Motor neuron (in vitro differentiated cells): ENCODE data around the gene BCORL1. TPM values are rescaled to one million over a fixed set of nuclear protein-coding genes. Genes with fewer than 3 reads are reported as not detected.

Source experiments
- ATAC-seq, 8 experiments: fragments of 200-7000 bp; cut with Tn5 transposase; replicated peaks in 6 of 8; 2 replicates each; pipeline ENCODE4 v1.8.0; 2021; ENCODE audit warnings: mild to moderate bottlenecking in 8 of 8, moderate library complexity in 8 of 8
- H3K27ac ChIP-seq, 2 donors: fragments of 250-450 bp; sonication (Bioruptor Pico); 2 replicates each; pipeline ENCODE4 v1.9.0; 2021; ENCODE audit warnings: antibody characterized with exemption in 2 of 2, mild to moderate bottlenecking in 2 of 2, moderate library complexity in 1 of 2
- H3K4me1 ChIP-seq, 2 donors: fragments of 250-450 bp; sonication (Bioruptor Pico); replicated peaks in 1 of 2; 2 replicates each; pipeline ENCODE4 v1.6.1; 2021; ENCODE audit warnings: antibody characterized with exemption in 2 of 2, mild to moderate bottlenecking in 2 of 2, moderate library complexity in 1 of 2
- H3K4me3 ChIP-seq, 5 donors: fragments of 250-450 bp; sonication (Bioruptor Pico); 2 replicates each; pipeline ENCODE4 v1.9.0; 2021; ENCODE audit warnings: antibody characterized with exemption in 5 of 5, mild to moderate bottlenecking in 5 of 5, moderate library complexity in 4 of 5
- WGBS, 10 experiments: fragments of 450-650 bp; shearing (Covaris generic); methylation state at CpG; one replicate each; pipeline ENCODE4 v1.0.0; 2022; 5-methylcytosine and 5-hydroxymethylcytosine counted together
- in situ Hi-C, 9 experiments: fragments of 400-800 bp; cut with MboI; loops; one replicate each; pipeline ENCODE4 v1.15.0; 2021; ENCODE audit warnings: low sequenced_read_pairs in 9 of 9, low pct_unique_long_range_greater_than_20kb in 2 of 9; ENCODE audit not compliant: unreplicated experiment in 9 of 9
- total RNA-seq, 8 experiments: library from RNA; unstranded; fragments of 300-600 nt; gene quantifications; 2 replicates each; pipeline versions ENCODE4 v1.2.3 to v1.2.4, GENCODE V29; 2022

Gene BCORL1
- total RNA-seq, 8 experiments from 2014 or later: 1.7 to 13.3 (median 5.9) TPM

- Histone ChIP-seq H3K4me1 (peaks cover 0 to 3% of the 10 kb centered on the region in 2 donors), H3K27ac (no peak overlapping the region), H3K4me3 (no peak overlapping the region)
- ATAC-seq: no peak
- in situ Hi-C loops: loop anchor here in 8 of 9 experiments (25.0 kb wide), 2 partner anchors 146 to 446 kb away; partner anchors contain the start of gene UTP14A (in 1 of the 8)
- 40 to 47% methylated on average over 1 to 4 of the region's 7 CpGs; no CpG with 5 or more reads in 8 of the 10 experiments for WGBS, 10 experiments
Measured at GRCh38 chrX:130058652-130059051, 76.2 kb downstream of the BCORL1 start.

DNA sequence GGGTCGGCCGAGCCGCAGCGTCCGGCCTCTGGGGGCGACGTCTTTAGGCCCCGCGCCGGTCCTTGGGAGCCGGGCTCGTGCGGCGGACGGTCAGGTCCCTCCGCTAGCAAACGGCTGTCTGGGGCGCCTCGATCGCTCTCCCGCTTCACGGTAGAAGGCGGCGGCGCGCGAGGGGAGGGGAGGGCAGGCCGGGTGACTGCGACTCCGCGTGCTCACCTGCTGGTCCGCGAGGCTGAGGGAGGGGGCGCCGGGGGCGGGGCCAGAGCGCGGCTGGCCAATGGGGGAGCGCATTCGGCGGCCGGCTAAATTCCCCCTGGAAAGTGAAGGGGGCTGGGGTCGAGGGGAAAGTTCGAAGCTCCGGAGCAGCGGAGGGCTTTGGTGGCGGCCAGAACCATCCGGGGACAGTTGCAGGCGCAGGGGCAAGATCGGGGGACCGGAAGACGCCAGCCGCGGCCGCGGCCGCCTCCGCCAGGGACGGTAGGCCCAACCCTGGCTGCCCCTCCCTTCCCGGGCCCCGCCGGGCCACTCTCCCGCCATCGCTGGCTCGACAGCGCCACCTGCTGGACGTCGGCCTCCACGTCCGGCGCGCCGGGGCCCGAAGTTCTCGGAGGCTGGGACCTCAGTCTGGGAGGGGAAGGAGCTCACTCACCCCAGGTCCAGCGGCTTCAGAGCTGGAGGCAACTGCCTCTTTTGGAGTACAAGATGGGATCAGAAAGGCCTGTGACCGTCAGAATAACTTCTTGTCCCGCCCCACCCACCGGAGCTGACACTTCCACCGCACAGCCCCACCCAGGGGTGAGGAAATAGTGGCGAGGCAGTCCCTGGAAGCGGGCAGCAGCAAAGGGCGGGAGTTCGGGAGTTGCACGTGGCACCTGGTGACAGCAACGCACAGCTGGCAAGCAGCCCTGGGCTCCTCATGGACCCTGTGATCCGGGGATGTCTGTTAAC, 78.0 kb downstream of the BCORL1 start:
- ATAC-seq: peak; percentile 87 to 94 (median 90)
- WGBS, 10 experiments: 10 to 43% methylated on average over 2 to 4 of the region's 87 CpGs; no CpG with 5 or more reads in 8 of the 10 experiments
- peaks cover 0 to 3% of the 10 kb centered on the region in 2 donors for H3K4me1 ChIP-seq
- in situ Hi-C loops: loop anchor here in 8 of 9 experiments (25.0 kb wide), 2 partner anchors 148 to 448 kb away; partner anchors contain the start of gene UTP14A (in 1 of the 8)
- no peak overlapping the region for H3K27ac ChIP-seq
- peak overlapping the region; percentile 49 to 75 (median 65) for H3K4me3 ChIP-seq

DNA sequence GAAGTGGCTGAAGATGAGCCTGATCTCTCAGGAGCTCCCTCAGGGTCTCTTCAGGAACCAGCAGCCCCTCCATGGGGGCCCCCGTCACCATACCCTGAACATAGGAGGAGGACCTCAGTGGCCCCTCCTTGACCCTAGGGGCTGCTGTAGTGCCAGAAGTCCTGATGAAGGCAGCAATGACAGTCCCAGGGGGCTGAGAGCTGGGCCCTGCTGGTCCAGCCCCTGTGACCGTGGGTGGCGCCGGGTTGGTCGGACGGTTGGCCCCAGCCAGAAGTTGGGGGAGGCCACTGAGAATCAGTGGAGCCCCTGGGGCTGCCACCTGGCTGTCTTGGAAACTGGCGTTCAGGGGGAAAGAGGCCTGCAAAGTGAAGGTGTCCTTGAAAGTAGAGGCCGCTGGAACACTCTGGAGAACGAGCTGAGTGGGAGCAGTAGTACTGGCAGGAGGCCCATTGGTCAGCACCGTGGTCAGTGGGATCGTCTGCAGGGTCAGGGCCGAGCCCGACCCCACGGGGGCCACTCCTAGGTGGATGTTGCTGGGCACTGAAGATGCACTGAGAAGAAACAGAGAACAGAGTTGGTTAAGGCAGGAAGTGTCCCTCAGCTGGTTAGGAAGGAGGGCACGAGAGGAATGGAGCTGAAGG, 84.7 kb downstream of the BCORL1 start:
- Histone ChIP-seq H3K27ac (no peak overlapping the region), H3K4me1 (no peaks in the 10 kb centered on the region), H3K4me3 (no peak overlapping the region)
- in situ Hi-C loops: loop anchor here in 8 of 9 experiments (25.0 kb wide), 2 partner anchors 155 to 455 kb away; partner anchors contain the start of gene UTP14A (in 1 of the 8)
- ATAC-seq: no peak
- WGBS, 10 experiments: 30% methylated on average over 6 of the region's 15 CpGs; no CpG with 5 or more reads in 9 of the 10 experiments

- no peak for ATAC-seq
Measured at GRCh38 chrX:130071611-130072344, 89.3 kb downstream of the BCORL1 start.

DNA sequence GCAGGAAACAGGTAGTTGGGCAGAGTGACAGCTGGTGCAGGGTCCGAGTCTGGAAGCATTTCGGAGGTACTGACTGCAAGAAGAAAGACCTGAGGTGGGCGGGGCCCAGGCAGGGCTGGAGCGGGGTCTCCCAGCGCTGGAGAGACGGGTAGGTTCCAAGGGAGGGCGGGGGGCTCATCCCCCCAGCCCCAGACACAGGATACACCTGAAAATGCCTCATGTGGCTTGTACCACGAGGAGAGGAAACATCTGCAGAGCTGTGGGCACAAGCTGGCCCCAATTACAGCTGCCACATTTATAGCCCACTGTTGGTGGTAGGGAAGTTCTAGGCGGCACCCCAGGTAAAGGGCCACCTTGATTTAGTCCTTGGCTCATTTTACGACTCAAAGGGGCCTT, 89.9 kb downstream of the BCORL1 start:
- WGBS, 10 experiments: 67 to 100% methylated on average over 1 of the region's 10 CpGs; no CpG with 5 or more reads in 8 of the 10 experiments
- Histone ChIP-seq H3K27ac (no peak overlapping the region), H3K4me3 (no peak overlapping the region), H3K4me1 (no peaks in the 10 kb centered on the region)
- in situ Hi-C loops: loop anchor here in 8 of 9 experiments (25.0 kb wide), 2 partner anchors 160 to 460 kb away; partner anchors contain the start of gene UTP14A (in 1 of the 8)
- ATAC-seq: no peak

More at GRCh38 chrX:130071611-130072344, 89.3 kb downstream of the BCORL1 start:
- Histone ChIP-seq H3K4me1 (no peaks in the 10 kb centered on the region), H3K27ac (no peak overlapping the region), H3K4me3 (no peak overlapping the region)
- 44 to 100% methylated on average over 2 to 8 of the region's 18 CpGs; no CpG with 5 or more reads in 8 of the 10 experiments for WGBS, 10 experiments
- in situ Hi-C loops: loop anchor here in 8 of 9 experiments (25.0 kb wide), 2 partner anchors 159 to 459 kb away; partner anchors contain the start of gene UTP14A (in 1 of the 8)

DNA sequence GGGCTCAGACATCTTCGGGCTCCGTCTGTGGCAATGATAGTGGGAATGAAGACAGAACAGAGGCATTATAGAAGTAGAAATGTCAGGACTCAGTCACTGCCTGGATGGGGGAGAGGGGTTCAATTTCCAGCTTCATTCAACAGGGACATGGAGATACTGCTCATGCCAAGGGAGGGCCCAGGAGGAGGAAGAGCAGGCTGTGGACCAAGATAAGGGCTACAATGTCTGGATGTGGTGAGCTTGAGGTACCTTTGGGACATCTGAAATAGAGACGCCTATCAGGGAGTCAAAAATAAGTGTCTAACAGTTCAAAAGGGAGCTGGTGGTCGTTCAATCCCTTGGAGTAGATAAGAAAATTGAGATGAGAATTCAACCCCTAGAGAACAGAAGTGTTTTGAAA, 93.3 kb downstream of the BCORL1 start:
- Histone ChIP-seq H3K4me3 (no peak overlapping the region), H3K4me1 (no peaks in the 10 kb centered on the region), H3K27ac (no peak overlapping the region)
- ATAC-seq: no peak
- in situ Hi-C loops: loop anchor here in 1 of 9 experiments (25.0 kb wide), 1 partner anchor 112 kb away; no protein-coding TSS in a partner anchor
- 31 to 82% (median 58%) methylated on average over 1 to 3 of the region's 4 CpGs; no CpG with 5 or more reads in 5 of the 10 experiments for WGBS, 10 experiments

GRCh38 chrX:130079824-130080406, 97.5 kb downstream of the BCORL1 start:
- H3K4me3 ChIP-seq: no peak overlapping the region
- ATAC-seq: peak in 7 of 8 experiments; percentile 11 to 84 (median 55)
- peaks cover 0 to 10% of the 10 kb centered on the region in 2 donors for H3K4me1 ChIP-seq
- in situ Hi-C loops: loop anchor here in 1 of 9 experiments (25.0 kb wide), 1 partner anchor 107 kb away; no protein-coding TSS in a partner anchor
- no peak overlapping the region for H3K27ac ChIP-seq
- 0 to 39% (median 17%) methylated on average over 1 to 7 of the region's 9 CpGs; no CpG with 5 or more reads in 6 of the 10 experiments for WGBS, 10 experiments

DNA sequence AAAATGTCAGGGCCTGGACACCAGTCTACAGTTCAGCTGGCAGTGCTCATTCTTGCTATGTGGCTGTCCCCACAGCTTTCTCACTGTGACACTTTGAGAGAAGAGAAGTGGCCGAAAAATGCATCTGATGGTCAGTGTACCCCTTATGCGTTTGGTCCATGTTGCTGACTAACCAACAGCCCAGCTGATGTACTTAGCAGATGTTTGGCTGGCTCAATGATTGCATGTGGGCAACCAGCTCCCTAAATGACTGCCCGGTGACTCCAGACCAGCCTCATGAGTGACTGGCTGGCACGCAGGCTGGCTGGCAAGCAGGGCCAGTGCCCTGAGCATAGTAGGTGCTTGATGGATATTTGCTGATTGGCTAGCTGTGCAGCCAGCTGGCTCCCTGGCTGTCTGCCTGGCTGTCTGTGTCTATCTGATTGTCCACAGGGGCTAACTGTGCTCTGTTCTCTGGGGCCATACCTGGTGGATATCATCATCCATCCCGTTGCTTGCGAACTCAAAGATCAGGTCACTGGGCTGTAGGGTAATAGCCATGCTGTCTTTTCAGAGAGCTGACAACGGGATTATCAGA, 98.4 kb downstream of the BCORL1 start:
- 37% methylated on average over 2 of the region's 7 CpGs; no CpG with 5 or more reads in 9 of the 10 experiments for WGBS, 10 experiments
- in situ Hi-C loops: loop anchor here in 1 of 9 experiments (25.0 kb wide), 1 partner anchor 106 kb away; no protein-coding TSS in a partner anchor
- no peak for ATAC-seq

GRCh38 chrX:130081421-130082045, 99.1 kb downstream of the BCORL1 start:
- Histone ChIP-seq H3K4me1 (peaks cover 0 to 15% of the 10 kb centered on the region in 2 donors), H3K27ac (no peak overlapping the region), H3K4me3 (no peak overlapping the region)
- peak in 1 of 8 experiments; percentile 4 for ATAC-seq
- in situ Hi-C loops: loop anchor here in 1 of 9 experiments (25.0 kb wide), 1 partner anchor 106 kb away; no protein-coding TSS in a partner anchor
- 34 to 40% (median 39%) methylated on average over 1 to 7 of the region's 12 CpGs; no CpG with 5 or more reads in 7 of the 10 experiments for WGBS, 10 experiments

More for the DNA sequence above, 98.4 kb downstream of the BCORL1 start:
- H3K4me3 ChIP-seq: no peak overlapping the region
- no peak overlapping the region for H3K27ac ChIP-seq
- H3K4me1 ChIP-seq: peaks cover 0 to 14% of the 10 kb centered on the region in 2 donors

DNA sequence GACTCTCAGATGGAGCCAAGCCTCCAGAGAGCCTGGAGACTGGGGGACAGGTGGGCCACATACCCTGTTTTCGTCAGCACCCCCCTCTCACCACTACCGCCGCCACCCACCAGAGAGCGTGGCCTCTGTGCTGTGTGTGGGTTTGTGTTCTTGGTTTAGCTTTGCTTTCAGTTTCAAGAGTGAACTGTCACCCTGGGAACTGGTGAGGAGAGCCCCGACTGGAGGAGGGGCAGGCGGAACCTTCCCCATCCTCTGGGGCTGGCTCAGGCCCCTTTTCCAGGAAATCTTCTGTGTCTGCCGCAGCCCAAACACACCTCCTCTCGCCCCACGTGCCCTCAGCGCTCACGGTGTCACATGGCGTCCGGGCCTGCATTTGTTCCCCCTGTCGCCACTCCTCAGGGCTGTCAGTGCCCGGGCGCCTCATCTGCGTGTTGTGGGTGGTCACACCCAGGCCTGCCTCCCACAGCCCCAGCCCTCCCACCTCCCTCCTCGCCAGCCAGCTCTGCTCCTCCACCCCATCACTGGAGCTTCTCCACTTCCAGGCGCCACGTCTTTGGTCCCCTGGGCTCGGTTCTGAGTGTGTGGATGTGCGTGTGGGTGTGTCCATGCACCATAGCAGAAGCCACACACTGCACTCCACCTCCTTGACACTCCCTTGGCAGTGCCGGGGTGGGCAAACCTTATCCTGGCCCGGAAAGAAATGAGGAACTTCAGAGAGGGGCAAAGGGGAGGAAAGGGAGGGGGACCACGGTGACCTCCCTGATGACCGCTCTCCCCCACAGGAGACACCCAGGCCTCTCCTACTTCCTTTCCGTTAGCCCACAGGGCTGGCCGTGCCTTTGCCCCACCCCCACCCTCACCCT, 100.0 kb downstream of the BCORL1 start:
- Histone ChIP-seq H3K4me1 (peaks cover 0 to 15% of the 10 kb centered on the region in 2 donors), H3K27ac (no peak overlapping the region), H3K4me3 (no peak overlapping the region)
- 32 to 40% methylated on average over 5 to 7 of the region's 28 CpGs; no CpG with 5 or more reads in 8 of the 10 experiments for WGBS, 10 experiments
- peak; percentile 22 to 87 (median 80) for ATAC-seq
- in situ Hi-C loops: loop anchor here in 1 of 9 experiments (25.0 kb wide), 1 partner anchor 105 kb away; no protein-coding TSS in a partner anchor
